Stimulated activated naive B cell treated with anti-CD40 and anti-IgM and Interleukin-4, amounts not matched to agents 10 μg/mL and 1 μg/mL and 100 μg/mL, for 72 hours (primary cell): Measurements from ENCODE around the gene PLCZ1.
"Not testable (repeated sequence)": the region's sequence is repeated elsewhere in the genome, so short reads cannot be mapped to it uniquely, and the experiment has no call there.

ENCODE experiments used
- ATAC-seq, 2 donors: fragments of 150-1000 bp; cut with Tn5 transposase; replicated peaks; 2 replicates each; pipeline ENCODE4 v1.10.0; 2021; ENCODE audit warnings: moderate library complexity in 1 of 2
- DNase-seq: peaks from one replicate; pipeline ENCODE4 v3.0.0; 2021
- H3K27ac Mint-ChIP-seq: one replicate; pipeline ENCODE4 v1.8.0; 2022; ENCODE audit warnings: mild to moderate bottlenecking, mixed read lengths
- H3K27me3 Mint-ChIP-seq, 2 donors: one replicate each; pipeline ENCODE4 v1.8.0; 2022; ENCODE audit warnings: mixed read lengths in 2 of 2
- H3K36me3 Mint-ChIP-seq, 2 donors: one replicate each; pipeline ENCODE4 v1.8.0; 2022; ENCODE audit warnings: mixed read lengths in 2 of 2, mild to moderate bottlenecking in 1 of 2
- H3K4me1 Mint-ChIP-seq, 2 donors: one replicate each; pipeline ENCODE4 v1.8.0; 2022; ENCODE audit warnings: mixed read lengths in 2 of 2, mild to moderate bottlenecking in 1 of 2
- H3K4me3 Mint-ChIP-seq, 2 donors: one replicate each; pipeline ENCODE4 v1.8.0; 2022; ENCODE audit warnings: mild to moderate bottlenecking in 2 of 2, mixed read lengths in 2 of 2, moderate library complexity in 1 of 2
- H3K9me3 Mint-ChIP-seq, 2 donors: one replicate each; pipeline ENCODE4 v1.8.0; 2022; ENCODE audit warnings: mixed read lengths in 2 of 2, mild to moderate bottlenecking in 1 of 2

PLCZ1 gene

GRCh38 chr12:18723752-18724151 is 14.1 kb downstream of the PLCZ1 start:
- Mint-ChIP-seq H3K4me1 (no peaks in the 10 kb centered on the region), H3K4me3 (no peak overlapping the region), H3K27ac (no peak overlapping the region), H3K36me3 (no peaks in the 10 kb centered on the region), H3K9me3 (peaks cover 1 to 7% of the 10 kb centered on the region in 2 donors), H3K27me3 (no peaks in the 10 kb centered on the region)
- ATAC-seq (no peak), DNase-seq (no peak)

DNA sequence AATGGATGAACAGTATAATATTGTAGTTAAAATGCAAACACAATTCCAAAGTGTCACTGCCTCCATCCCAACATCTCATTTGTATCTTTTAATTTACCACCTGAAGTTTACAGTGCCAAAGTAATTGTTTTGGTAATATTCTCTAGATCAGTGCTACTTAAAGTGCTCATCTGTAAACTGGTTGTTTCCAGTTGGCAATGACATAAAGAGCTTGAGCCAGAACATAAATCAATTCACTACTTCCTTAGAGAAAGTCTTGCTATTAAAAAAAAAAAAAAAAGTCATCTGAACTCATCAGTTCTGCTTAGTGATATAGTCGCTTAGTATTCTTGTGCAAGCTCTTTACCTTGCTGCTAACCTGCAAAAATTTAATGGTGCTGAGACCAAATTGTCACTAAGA is 16.4 kb downstream of the PLCZ1 start:
- no peaks in the 10 kb centered on the region for H3K4me1 Mint-ChIP-seq
- H3K27me3 Mint-ChIP-seq: no peaks in the 10 kb centered on the region
- H3K36me3 Mint-ChIP-seq: no peaks in the 10 kb centered on the region
- no peak overlapping the region for H3K4me3 Mint-ChIP-seq
- ATAC-seq (no peak), DNase-seq (no peak)
- H3K9me3 Mint-ChIP-seq: peaks cover 3 to 7% of the 10 kb centered on the region in 2 donors
- H3K27ac Mint-ChIP-seq: no peak overlapping the region

GRCh38 chr12:18720690-18721089 is 17.1 kb downstream of the PLCZ1 start:
- H3K27me3 Mint-ChIP-seq: no peaks in the 10 kb centered on the region
- ATAC-seq (no peak), DNase-seq (no peak)
- H3K27ac Mint-ChIP-seq: no peak overlapping the region
- no peaks in the 10 kb centered on the region for H3K4me1 Mint-ChIP-seq
- H3K4me3 Mint-ChIP-seq: no peak overlapping the region
- no peaks in the 10 kb centered on the region for H3K36me3 Mint-ChIP-seq
- peaks cover 3 to 7% of the 10 kb centered on the region in 2 donors for H3K9me3 Mint-ChIP-seq

DNA sequence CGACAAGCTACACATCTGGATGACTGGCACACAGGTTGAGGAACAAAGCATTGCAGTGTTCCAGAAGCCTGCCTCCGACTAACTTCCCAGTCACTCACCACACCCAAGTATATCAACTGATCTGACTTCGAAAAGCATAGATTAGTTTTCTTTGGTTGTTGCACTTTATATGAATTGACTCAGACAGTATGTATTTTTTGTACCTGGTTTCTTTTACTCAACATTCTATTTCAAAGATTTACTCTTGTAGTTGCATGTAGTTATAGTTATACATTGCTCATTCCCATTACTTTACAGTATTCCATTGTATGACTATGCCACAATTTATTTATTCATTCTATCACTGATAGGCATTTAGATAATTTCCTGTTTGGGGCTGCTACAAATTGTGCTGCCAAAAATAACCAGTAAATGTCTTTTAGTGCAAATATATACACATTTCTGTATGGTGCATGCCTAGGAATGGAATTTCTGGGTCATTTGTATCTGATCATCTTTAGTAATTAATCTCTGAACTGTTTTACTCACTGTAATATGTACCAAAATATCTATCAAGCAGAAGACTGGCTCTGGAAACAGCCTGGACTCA is 17.8 kb downstream of the PLCZ1 start:
- H3K4me3 Mint-ChIP-seq: no peak overlapping the region
- H3K4me1 Mint-ChIP-seq: no peaks in the 10 kb centered on the region
- peaks cover 3 to 7% of the 10 kb centered on the region in 2 donors for H3K9me3 Mint-ChIP-seq
- DNase-seq (no peak), ATAC-seq (no peak)
- H3K27ac Mint-ChIP-seq: no peak overlapping the region
- no peaks in the 10 kb centered on the region for H3K36me3 Mint-ChIP-seq
- H3K27me3 Mint-ChIP-seq: no peaks in the 10 kb centered on the region

DNA sequence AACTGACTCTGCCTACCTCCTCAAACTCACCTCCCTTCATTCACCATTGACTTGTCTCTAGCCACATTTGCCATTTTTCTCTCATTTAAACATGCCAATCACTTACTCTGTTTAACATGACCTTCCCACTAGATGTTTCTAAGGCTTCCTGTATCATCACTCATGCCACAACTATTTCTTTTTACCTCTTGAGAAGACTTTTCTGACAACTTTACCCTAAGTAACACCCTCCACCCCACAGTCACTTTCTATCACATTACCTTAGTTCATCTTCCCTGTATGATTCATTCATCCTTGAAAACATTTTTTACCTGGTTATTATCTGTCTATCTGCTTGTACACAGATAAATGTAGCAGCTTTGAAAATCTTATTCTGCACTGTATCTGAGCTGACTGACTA is 19.4 kb downstream of the PLCZ1 start:
- Mint-ChIP-seq H3K36me3 (no peaks in the 10 kb centered on the region), H3K27ac (no peak overlapping the region), H3K9me3 (peaks cover 0 to 1% of the 10 kb centered on the region in 2 donors), H3K27me3 (no peaks in the 10 kb centered on the region), H3K4me1 (no peaks in the 10 kb centered on the region), H3K4me3 (no peak overlapping the region)
- DNase-seq (no peak), ATAC-seq (no peak)

DNA sequence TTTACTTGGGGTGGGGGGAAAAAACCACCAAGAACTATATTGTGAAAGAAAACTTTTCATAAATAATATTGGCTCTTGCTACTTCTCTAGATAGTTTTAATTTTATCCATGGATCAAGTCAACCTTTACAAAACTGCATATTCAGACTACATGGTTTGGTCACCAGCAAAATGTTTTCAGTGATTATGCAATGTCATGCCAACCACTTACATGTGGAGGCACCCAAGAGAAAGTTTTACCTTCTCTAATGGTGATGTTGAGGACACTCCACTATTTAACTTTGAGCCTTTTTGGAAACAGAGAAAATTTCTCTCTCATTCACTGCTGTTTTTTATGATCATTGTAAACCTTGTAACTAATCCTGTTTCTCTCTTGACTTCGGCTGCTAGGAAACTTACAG is 21.6 kb downstream of the PLCZ1 start:
- Mint-ChIP-seq H3K36me3 (no peaks in the 10 kb centered on the region), H3K4me1 (no peaks in the 10 kb centered on the region), H3K4me3 (no peak overlapping the region)

DNA sequence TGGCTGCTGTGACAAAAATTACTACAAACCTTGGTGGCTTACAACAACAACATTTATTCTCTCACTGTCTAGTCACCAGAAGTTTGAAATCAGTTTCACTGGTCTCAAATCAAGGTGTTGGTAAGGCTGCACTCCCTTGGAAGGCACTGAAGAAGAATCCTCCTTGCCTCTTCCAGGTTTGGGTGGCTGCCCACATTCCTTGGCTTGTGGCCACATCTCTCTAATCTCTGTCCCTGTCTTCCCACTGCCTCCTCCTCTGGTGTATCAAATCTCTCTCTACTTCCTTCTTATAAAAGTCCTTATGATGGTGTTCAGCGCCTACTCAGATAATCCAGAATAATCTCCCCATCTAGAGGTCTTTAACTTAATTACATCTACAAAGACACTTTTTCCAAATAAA is 31.0 kb downstream of the PLCZ1 start:
- Mint-ChIP-seq H3K27me3 (no peaks in the 10 kb centered on the region), H3K27ac (no peak overlapping the region), H3K4me1 (no peaks in the 10 kb centered on the region), H3K4me3 (no peak overlapping the region), H3K9me3 (peaks cover 10 to 17% of the 10 kb centered on the region in 2 donors), H3K36me3 (no peaks in the 10 kb centered on the region)
- no peak for ATAC-seq
- no peak for DNase-seq

More for the DNA sequence above, 21.6 kb downstream of the PLCZ1 start:
- DNase-seq (no peak), ATAC-seq (no peak)
- Mint-ChIP-seq H3K27me3 (no peaks in the 10 kb centered on the region), H3K27ac (no peak overlapping the region), H3K9me3 (peaks cover 0 to 1% of the 10 kb centered on the region in 2 donors)

- ATAC-seq (no peak), DNase-seq (no peak)
- H3K27me3 Mint-ChIP-seq: no peaks in the 10 kb centered on the region
- H3K4me3 Mint-ChIP-seq: no peak overlapping the region
- H3K27ac Mint-ChIP-seq: no peak overlapping the region
- no peaks in the 10 kb centered on the region for H3K36me3 Mint-ChIP-seq
- H3K4me1 Mint-ChIP-seq: no peaks in the 10 kb centered on the region
- peaks cover 5 to 15% of the 10 kb centered on the region in 2 donors for H3K9me3 Mint-ChIP-seq
These were observed 33.9 kb downstream of the PLCZ1 start for GRCh38 chr12:18703911-18704310.

- H3K27me3 Mint-ChIP-seq: no peaks in the 10 kb centered on the region
- no peaks in the 10 kb centered on the region for H3K4me1 Mint-ChIP-seq
- no peak overlapping the region for H3K4me3 Mint-ChIP-seq
- ATAC-seq (no peak), DNase-seq (no peak)
- H3K27ac Mint-ChIP-seq: no peak overlapping the region
- H3K9me3 Mint-ChIP-seq: peaks cover 5 to 14% of the 10 kb centered on the region in 2 donors
- no peaks in the 10 kb centered on the region for H3K36me3 Mint-ChIP-seq
These were observed 34.5 kb downstream of the PLCZ1 start for GRCh38 chr12:18703321-18703720.

GRCh38 chr12:18700271-18700670 is 37.5 kb downstream of the PLCZ1 start:
- no peaks in the 10 kb centered on the region for H3K4me1 Mint-ChIP-seq
- H3K27me3 Mint-ChIP-seq: no peaks in the 10 kb centered on the region
- DNase-seq: no peak
- no peak overlapping the region for H3K4me3 Mint-ChIP-seq
- ATAC-seq: no peak
- H3K36me3 Mint-ChIP-seq: no peaks in the 10 kb centered on the region
- peaks cover 0 to 10% of the 10 kb centered on the region in 2 donors for H3K9me3 Mint-ChIP-seq
- no peak overlapping the region for H3K27ac Mint-ChIP-seq

DNA sequence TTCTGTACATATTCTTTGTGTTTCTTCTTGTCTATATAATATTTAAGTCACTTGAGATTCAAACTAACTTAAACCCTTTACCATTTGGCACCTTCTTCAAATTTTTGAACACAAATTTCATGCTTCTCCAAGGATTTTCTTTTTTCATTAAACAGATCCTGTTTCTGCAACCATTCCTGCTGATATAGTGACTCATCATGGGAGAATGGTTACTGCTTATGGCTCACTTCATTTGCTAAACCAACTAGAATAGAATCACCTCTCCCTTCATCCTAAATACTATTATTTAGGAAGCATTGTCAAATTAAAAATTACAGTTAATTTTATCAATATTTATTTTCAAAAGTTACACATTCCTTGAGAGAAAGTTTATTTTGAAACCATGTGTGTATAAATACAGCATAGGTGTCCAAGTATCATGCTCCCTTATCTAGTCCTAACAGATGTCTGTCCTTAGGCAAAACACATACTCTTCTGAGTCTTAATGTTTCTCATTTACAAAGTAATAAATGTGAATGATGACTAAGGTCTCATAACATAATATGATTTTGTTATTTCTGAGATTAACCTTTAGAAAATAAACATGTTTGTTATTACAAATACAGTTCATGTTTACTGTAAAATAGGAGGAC is 40.7 kb downstream of the PLCZ1 start:
- ATAC-seq: no peak
- Mint-ChIP-seq H3K9me3 (peaks cover 4 to 8% of the 10 kb centered on the region in 2 donors), H3K27ac (no peak overlapping the region), H3K4me3 (no peak overlapping the region), H3K36me3 (no peaks in the 10 kb centered on the region), H3K4me1 (no peaks in the 10 kb centered on the region), H3K27me3 (no peaks in the 10 kb centered on the region)
- DNase-seq: no peak

GRCh38 chr12:18693986-18694385 is 43.8 kb downstream of the PLCZ1 start:
- H3K4me1 Mint-ChIP-seq, DNase-seq, H3K9me3 Mint-ChIP-seq, H3K27ac Mint-ChIP-seq, H3K36me3 Mint-ChIP-seq, ATAC-seq, H3K4me3 Mint-ChIP-seq, H3K27me3 Mint-ChIP-seq: not testable (repeated sequence)

GRCh38 chr12:18690653-18691052 is 47.2 kb downstream of the PLCZ1 start:
- no peaks in the 10 kb centered on the region for H3K27me3 Mint-ChIP-seq
- no peak overlapping the region for H3K4me3 Mint-ChIP-seq
- H3K27ac Mint-ChIP-seq: no peak overlapping the region
- no peaks in the 10 kb centered on the region for H3K36me3 Mint-ChIP-seq
- H3K9me3 Mint-ChIP-seq: peaks cover 6 to 8% of the 10 kb centered on the region in 2 donors
- ATAC-seq (no peak), DNase-seq (no peak)
- no peaks in the 10 kb centered on the region for H3K4me1 Mint-ChIP-seq

- ATAC-seq (no peak), DNase-seq (no peak)
- Mint-ChIP-seq H3K4me3 (no peak overlapping the region), H3K4me1 (no peaks in the 10 kb centered on the region), H3K36me3 (no peaks in the 10 kb centered on the region), H3K9me3 (peaks cover 6 to 8% of the 10 kb centered on the region in 2 donors), H3K27me3 (no peaks in the 10 kb centered on the region), H3K27ac (no peak overlapping the region)
These were observed 48.0 kb downstream of the PLCZ1 start for GRCh38 chr12:18689771-18690170.

DNA sequence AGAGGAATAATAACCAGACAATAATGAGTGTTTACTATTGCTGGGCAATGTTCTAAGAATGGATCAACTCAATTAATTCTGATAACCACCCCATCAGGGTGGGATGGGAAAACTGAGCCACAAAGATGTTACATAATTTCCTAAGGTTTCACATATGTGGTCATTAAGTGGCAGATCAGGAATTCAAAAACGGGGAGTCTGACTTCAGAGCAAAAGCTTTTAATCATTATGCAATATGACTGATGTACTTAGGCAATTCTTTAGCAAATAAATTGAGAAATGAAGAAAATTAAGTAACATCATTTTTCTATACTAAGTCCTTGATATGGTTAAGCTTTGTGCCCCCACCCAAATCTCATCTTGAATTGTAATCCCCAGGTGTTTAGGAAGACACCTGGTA is 53.4 kb downstream of the PLCZ1 start:
- Mint-ChIP-seq H3K27me3 (no peaks in the 10 kb centered on the region), H3K4me3 (no peak overlapping the region), H3K36me3 (no peaks in the 10 kb centered on the region), H3K27ac (no peak overlapping the region), H3K9me3 (peaks cover 2 to 6% of the 10 kb centered on the region in 2 donors), H3K4me1 (no peaks in the 10 kb centered on the region)
- ATAC-seq (no peak), DNase-seq (no peak)
